ENCODE data around the gene CCDC6. TPM values are rescaled to one million over a fixed set of nuclear protein-coding genes. Genes with fewer than 3 reads are reported as not detected.

The CCDC6 gene
- total RNA-seq, 2 donors from 2014 or later, result 48.1 to 65.0 TPM

DNA sequence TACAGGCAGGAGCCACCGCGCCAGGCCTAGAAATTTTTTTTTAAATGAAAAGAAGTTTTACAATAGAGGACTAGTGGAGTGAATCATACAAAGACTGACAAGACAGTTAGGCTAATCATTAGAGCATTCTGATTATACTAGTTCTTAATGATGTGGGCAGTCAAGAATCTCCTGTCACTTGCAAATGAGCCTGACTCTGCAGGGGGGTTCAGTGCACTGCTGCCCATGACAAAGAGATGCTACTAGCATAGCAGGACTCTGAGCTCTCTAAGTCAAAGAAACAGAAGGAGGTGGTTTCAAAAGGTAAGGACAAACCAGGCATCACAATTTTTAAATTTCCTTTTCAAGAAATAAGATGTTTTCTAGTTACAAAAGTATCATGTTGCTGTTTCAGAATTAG is 59.0 kb downstream of the CCDC6 start:
- whole genome bisulfite sequencing, result 88% methylated on average over 2 of the region's 2 CpGs
- no peak overlapping the region for H3K4me3 ChIP-seq
- no peak for TF ChIP-seq POLR2AphosphoS5 (IDR thresholded peaks at IDR 0.05)
- no peak for TF ChIP-seq POLR2A (IDR thresholded peaks at IDR 0.05)
- TF ChIP-seq, protein P1, sequence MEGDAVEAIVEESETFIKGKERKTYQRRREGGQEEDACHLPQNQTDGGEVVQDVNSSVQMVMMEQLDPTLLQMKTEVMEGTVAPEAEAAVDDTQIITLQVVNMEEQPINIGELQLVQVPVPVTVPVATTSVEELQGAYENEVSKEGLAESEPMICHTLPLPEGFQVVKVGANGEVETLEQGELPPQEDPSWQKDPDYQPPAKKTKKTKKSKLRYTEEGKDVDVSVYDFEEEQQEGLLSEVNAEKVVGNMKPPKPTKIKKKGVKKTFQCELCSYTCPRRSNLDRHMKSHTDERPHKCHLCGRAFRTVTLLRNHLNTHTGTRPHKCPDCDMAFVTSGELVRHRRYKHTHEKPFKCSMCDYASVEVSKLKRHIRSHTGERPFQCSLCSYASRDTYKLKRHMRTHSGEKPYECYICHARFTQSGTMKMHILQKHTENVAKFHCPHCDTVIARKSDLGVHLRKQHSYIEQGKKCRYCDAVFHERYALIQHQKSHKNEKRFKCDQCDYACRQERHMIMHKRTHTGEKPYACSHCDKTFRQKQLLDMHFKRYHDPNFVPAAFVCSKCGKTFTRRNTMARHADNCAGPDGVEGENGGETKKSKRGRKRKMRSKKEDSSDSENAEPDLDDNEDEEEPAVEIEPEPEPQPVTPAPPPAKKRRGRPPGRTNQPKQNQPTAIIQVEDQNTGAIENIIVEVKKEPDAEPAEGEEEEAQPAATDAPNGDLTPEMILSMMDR (IDR thresholded peaks at IDR 0.05), result no peak

DNA sequence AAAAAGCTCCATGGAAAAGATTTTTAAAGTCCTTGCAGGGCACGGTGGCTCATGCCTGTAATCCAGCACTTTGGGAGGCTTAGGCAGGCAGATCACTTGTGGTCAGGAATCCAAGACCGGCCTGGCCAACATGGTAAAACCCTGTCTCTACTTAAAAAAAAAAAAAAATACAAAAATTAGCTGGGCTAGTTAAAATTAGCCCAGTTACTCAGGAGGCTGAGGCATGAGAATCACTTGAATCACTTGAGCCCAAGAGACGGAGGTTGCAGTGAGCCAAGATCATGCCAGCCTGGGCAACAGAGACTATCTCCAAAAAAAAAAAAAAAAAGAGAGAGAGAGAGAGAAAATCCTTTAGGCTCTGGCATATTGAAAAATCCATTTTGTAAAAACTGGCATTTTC is 61.9 kb downstream of the CCDC6 start:
- Histone ChIP-seq H3K9me3 (no peaks in the 10 kb centered on the region), H3K27me3 (replicated peaks; ENCODE audit: insufficient read depth) (no peaks in the 10 kb centered on the region), H3K4me3 (no peak overlapping the region), H3K27ac (no peak overlapping the region), H3K36me3 (no peaks in the 10 kb centered on the region), H3K4me1 (replicated peaks) (no peaks in the 10 kb centered on the region)
- DNase-seq (ENCODE audit: low spot score), result no peak
- intact Hi-C loops (cut with DNase I), result no loop called here
- TF ChIP-seq POLR2AphosphoS5 (IDR thresholded peaks at IDR 0.05), result no peak
- TF ChIP-seq, protein P1 (IDR thresholded peaks at IDR 0.05), result no peak
- no peak for TF ChIP-seq POLR2A (IDR thresholded peaks at IDR 0.05)
- 70% methylated on average over 3 of the region's 3 CpGs for WGBS

More for the DNA sequence above, 59.0 kb downstream of the CCDC6 start:
- Histone ChIP-seq H3K27ac (no peak overlapping the region), H3K9me3 (no peaks in the 10 kb centered on the region), H3K27me3 (replicated peaks; ENCODE audit: insufficient read depth) (no peaks in the 10 kb centered on the region), H3K36me3 (no peaks in the 10 kb centered on the region), H3K4me1 (replicated peaks) (no peaks in the 10 kb centered on the region)
- DNase-seq (ENCODE audit: low spot score), result no peak
- intact Hi-C loops (cut with DNase I), result no loop called here

DNA sequence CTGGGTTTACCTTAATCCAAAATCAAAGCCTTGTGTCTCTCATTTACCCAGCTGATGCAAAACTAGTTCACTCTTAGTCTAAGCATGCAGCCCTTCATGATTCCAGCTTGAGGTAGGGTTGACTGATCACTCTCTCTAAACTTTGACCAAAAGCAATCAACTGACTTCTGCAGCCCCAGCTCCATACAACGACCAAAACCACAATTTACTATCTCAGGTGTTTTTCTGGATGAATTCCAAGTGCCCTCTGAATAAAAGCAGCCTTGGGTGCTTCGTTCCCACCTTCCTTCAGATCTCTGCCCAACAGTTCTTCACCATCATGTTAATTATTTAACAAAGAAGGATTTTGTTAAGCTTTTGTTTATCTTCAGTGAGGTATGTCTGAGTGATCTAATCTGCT is 62.6 kb downstream of the CCDC6 start:
- Histone ChIP-seq H3K4me3 (no peak overlapping the region), H3K27ac (no peak overlapping the region), H3K4me1 (replicated peaks) (no peaks in the 10 kb centered on the region), H3K27me3 (replicated peaks; ENCODE audit: insufficient read depth) (no peaks in the 10 kb centered on the region), H3K36me3 (no peaks in the 10 kb centered on the region), H3K9me3 (no peaks in the 10 kb centered on the region)
- WGBS, result 50% methylated on average over 2 of the region's 2 CpGs
- intact Hi-C loops (cut with DNase I), result no loop called here
- DNase-seq (ENCODE audit: low spot score), result no peak
- TF ChIP-seq, protein P1 (IDR thresholded peaks at IDR 0.05), result no peak
- TF ChIP-seq POLR2AphosphoS5 (IDR thresholded peaks at IDR 0.05) (no peak), POLR2A (IDR thresholded peaks at IDR 0.05) (no peak)

DNA sequence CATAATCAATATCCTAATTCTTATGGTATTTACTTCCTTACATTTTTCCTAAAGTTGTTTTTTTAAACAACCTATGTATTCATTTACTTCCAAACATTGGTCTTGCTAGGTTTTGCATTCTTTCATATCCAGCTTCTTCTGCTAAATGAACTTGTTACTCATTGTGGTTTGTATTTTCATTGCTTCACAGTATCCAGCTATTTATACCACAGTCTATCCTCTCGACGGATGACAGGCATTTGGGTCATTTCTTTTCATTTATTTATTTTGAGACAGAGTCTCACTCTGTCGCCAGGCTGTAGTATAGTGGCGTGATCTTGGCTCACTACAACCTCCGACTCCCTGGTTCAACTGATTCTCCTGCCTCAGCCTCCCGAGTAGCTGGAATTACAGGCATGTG is 66.8 kb downstream of the CCDC6 start:
- H3K4me3 ChIP-seq, result no peak overlapping the region
- DNase-seq (ENCODE audit: low spot score), result no peak
- H3K36me3 ChIP-seq, result no peaks in the 10 kb centered on the region
- peaks cover 4% of the 10 kb centered on the region for H3K4me1 ChIP-seq (replicated peaks)
- no peaks in the 10 kb centered on the region for H3K27me3 ChIP-seq (replicated peaks; ENCODE audit: insufficient read depth)
- intact Hi-C loops (cut with DNase I), result no loop called here
- H3K9me3 ChIP-seq, result no peaks in the 10 kb centered on the region
- 88% methylated on average over 6 of the region's 6 CpGs for WGBS
- H3K27ac ChIP-seq, result no peak overlapping the region
- TF ChIP-seq POLR2A (IDR thresholded peaks at IDR 0.05), result no peak
- no peak for TF ChIP-seq POLR2AphosphoS5 (IDR thresholded peaks at IDR 0.05)
- TF ChIP-seq, protein P1 (IDR thresholded peaks at IDR 0.05), result no peak

DNA sequence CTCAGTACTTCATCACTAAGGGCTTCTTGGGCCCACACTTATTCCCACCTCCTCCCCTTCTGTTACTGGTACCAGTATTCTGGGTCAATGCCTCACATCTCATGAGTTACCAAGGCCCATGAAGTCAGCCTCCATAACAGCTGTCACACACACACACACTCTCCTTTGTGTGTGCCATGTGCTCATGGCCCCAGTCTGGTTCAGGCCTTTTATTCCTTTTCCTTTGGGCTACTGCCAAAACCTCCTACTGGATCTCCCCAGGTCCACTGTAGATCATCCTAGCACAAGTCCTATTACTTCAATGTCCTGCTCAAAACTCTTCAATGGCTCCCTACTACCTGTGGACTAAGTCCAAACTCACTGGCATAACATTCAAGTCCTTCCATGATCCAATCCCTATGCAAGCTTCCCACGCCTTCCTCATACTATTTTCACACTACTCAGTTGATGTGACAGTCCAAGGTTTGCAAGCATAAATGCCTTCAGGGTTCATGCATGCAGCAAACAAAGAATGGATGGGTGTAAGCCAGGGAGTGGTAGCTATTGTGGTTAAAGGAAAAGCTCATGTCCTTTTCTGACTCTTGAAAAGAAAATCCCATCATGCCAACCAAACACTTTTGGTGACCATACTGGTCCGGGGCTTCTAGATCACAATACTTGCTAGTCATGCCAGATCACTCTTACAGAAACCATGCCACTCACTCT is 68.1 kb downstream of the CCDC6 start:
- TF ChIP-seq POLR2AphosphoS5 (IDR thresholded peaks at IDR 0.05) (no peak), POLR2A (IDR thresholded peaks at IDR 0.05) (no peak)
- TF ChIP-seq, protein P1 (IDR thresholded peaks at IDR 0.05), result no peak
- H3K4me1 ChIP-seq (replicated peaks), result peaks cover 4% of the 10 kb centered on the region
- intact Hi-C loops (cut with DNase I), result no loop called here
- no peaks in the 10 kb centered on the region for H3K36me3 ChIP-seq
- no peak overlapping the region for H3K27ac ChIP-seq
- no peaks in the 10 kb centered on the region for H3K27me3 ChIP-seq (replicated peaks; ENCODE audit: insufficient read depth)
- WGBS, result 89% methylated on average over 2 of the region's 2 CpGs
- no peaks in the 10 kb centered on the region for H3K9me3 ChIP-seq
- no peak overlapping the region for H3K4me3 ChIP-seq
- no peak for DNase-seq (ENCODE audit: low spot score)

All from prostate gland (tissue), 2 donors.